ENCODE results near the gene STON2.

The STON2 gene

DNA sequence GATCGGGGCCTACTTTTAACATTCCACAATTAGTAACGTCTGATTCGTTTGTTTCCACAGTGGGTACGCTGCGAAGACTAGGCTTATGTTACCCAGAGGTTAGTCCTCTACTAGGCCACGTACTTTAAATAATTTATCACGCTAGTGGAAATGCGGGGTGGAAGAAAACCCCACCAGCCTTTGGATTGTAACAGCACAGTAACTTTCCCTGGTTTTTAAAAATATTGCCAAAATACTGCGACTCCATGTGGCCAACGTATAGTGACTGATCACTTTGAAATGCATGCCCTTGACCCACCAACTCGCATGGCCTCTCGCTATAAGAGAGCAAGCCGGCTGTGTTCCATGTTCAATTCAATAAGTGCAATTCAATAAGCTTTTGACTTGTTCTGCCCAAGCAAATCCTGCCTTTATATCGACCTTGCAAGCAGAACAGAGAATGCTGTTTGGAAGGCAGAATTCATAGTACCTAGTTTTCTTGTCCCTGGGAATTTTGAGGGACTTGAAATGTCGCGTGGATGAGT, 178.5 kb downstream of the STON2 start:
- DNase-seq (ENCODE audit: low read depth), result no peak

DNA sequence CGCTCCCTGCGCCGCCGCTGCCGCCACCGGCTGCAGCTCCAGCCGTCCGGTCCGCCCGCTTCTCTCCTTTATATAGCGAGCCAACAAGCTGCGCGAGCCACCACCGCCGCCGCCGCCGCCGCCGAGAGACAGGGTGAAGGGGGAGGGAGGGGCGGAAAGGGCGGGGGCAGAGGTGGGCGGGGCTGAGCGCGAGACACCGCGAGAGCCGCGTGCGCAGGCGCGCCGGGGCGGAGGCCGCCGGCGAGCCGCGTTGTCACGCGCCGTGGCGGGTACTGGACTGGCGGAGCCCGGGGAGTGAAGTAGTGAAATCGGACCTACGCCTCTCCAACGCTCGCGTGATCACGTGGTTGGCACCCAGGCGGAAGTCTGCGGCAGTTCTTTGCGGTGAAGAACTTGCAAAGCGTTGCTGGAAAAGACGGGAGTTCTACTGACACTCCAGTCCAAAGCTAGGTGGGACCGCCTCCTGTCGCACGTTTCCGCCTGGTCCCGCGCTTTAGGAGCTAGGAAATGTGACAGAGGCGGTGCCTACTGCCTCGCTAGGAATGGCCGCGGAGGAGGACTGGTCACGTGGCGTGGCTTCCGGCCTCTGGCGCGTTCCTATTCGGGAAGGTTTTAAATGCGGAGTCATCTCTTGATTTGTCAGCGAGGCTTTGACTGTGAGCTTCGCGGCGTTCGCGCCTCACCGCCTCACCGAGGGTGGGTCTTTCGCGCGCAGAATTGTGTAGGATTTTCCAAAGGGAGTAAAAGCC, 179.1 kb downstream of the STON2 start, which contains the start of gene GTF2A1:
Gene GTF2A1, minus strand, starts transcription at position 130 of the 749 bp plus-strand sequence. CDS start 441 bp downstream, outside the sequence.
- DNase-seq (ENCODE audit: low read depth), result peak; percentile 79

DNA sequence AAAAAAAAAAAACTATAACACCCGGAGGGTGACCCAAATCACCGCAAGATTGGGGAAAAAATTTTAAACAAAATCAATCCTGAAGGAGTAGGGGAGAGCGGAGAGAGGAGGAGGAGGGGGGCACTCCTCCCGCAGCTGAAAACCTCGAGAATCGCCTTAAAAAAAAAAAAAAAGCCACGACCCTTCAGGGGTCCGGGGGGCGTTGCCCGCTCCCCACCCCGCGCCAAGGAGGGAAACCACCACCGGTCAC, 179.6 kb downstream of the STON2 start:
- DNase-seq (ENCODE audit: low read depth), result no peak

DNA sequence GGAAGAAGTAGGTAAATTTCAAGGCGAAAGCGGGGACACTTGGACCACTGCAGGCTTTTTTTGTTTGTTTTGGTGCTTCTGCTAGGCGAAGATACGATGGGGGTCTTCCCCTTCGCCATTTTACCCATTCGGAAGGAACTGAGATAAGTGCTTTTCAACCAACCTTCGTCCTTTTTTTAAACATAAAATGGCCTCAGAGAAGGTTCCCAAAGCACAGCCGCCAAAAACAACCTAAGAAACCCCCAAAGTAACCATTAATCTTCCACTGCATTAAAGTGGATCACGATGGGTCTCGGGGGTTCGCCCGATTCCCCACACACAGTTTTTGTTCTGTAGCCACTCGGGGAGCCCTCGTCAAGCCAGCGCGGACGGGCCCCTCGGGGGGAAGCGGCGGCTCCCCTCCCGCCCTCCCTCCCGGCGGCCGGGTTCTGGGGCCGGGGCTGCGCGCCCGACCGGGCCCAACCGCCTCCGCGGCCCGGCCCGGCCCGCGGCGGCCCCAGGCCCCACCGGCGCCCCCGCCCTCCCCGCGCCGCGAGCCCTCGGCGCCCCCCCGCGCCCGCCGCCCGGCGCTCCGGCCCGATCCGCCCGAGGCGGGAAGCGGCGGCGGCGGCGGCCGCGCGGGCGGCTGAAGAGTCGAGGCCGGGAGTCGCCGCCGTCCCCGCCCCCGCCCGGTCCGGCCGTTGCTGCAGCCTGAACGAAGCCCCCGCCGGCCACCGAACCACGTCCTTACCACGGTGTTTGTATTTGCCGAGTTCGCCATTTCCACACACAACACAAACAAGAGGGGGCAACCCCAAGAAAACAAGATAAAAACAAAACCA, 180.2 kb downstream of the STON2 start:
- no peak for DNase-seq (ENCODE audit: low read depth)

DNA sequence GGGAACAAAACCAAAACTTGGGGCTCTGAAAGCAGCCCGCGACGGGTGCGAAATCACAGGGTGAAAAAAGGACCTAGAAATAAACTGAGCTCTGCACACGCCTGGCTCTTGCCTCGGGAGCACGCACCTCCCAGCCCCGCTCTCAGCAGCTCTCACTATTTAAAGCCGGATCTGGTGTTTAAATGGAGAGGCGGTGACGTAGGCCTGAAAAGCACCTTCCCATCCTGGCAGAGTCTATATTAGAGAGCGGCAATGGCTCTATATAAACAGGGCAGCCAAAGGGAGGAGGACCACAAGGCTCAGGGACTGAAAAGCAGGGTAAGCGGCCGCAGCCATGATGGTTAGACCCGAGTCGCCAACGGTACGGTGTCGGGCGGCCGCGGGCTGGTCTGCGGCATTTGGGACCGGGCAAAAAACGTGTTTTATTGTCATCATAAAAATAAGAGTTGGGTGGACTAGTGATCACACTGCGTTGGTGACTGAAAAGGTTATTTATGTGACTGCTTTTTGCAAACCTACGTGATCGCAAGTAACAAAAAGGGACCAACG, 180.8 kb downstream of the STON2 start:
- DNase-seq (ENCODE audit: low read depth), result peak; percentile 90

DNA sequence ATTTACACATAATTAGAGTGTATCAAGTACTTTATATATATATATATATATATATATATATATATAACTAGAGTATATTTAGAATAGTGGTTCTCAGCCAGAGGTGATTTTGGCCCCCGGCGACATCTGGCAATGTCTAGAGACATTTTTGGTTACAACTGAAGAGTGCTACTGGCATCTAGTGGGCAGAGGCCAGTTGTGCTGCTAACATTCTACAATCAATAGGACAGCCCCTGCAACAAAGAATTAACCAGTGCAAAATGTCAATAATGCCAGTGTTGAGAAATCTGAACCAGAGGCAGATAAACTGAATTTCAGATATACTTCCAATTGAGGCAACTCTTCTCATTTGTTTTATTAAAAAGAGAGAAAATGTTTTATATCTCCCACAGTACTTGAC, 188.3 kb downstream of the STON2 start:
- DNase-seq (ENCODE audit: low read depth), result no peak

Data from non-pigmented ciliary epithelial cell (primary cell).